GM21423 (cell line): ENCODE data around the gene SPATA31C2.
"Not testable (repeated sequence)": the region's sequence is repeated elsewhere in the genome, so short reads cannot be mapped to it uniquely, and the experiment has no call there.

Source experiments
- ATAC-seq: cut with Tn5 transposase; IDR thresholded peaks from one replicate; pipeline ENCODE4 v1.9.1; 2021; ENCODE audit warnings: mild to moderate bottlenecking, moderate library complexity; ENCODE audit not compliant: unreplicated experiment

SPATA31C2 gene

DNA sequence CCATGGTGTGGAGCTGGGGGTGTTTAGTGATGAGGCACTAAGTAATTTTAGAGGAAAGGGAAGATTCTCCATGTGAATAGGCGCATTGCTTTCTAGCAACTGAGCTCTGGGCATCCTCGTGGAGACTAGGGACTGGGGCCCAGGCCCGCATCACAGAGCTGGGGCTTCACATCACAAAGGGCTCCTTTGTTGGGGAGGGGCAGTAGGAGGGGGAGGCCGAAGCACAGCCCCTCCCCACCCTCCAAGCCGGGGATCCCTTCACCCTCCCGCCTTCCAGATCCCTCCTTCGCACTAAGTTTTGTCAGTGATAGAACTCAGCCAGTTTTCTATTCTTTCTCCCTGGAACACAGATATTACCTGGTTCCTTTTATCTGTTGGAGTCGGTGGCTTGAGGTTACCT is at the start of gene SPATA31C2:
Gene SPATA31C2, minus strand, starts transcription at position 101 of the 400 bp plus-strand sequence. Its CDS starts 29 bp downstream, at position 72.
- ATAC-seq, result not testable (repeated sequence)

DNA sequence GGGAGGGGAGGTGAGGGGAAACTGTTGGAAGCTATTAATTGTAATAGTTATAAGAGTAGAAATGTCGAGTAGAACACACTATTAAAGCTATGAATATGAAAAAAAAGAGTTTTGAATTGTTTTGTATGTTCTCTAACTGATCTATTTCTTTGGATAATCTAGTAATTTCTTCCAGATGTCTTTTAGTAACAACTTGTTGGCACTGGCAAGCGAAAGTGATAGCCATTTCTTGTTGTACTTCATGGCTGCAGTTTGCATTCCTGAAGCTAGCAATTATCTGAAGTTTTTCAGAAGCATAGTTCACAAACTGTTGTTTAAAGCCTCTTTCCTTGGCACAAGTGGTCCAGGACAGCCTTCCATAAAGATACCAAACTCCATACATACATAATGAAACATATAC is 49.4 kb upstream of the SPATA31C2 start:
- ATAC-seq, result no peak

DNA sequence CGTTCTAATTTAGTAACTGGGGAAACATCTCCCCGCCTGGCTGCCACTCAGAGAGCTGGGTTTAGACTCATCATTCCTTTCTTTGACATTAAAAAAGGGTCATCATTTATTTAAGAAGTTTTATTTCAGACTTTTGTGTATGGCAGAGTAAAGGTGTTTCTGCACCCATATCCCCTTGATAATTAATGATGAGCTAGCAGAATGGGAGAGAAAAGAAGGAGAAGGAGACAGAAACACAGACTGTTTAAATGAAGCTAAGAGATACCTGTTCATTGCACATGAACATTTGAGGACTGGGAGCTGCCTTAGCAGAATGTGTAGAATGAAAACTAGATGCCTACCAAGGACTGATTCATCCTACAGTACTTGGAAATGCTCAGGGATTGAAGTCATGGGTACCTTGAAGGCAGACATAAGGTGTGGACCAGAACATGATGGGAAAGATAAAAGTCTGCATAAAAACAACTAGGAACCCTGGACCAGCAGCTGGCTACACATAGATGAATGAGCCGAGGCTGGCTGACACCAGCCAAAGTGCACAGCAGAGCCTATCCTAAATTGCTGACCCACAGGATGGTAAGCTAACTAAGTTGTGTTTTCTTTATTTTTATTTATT is 48.3 kb upstream of the SPATA31C2 start:
- ATAC-seq, result no peak

DNA sequence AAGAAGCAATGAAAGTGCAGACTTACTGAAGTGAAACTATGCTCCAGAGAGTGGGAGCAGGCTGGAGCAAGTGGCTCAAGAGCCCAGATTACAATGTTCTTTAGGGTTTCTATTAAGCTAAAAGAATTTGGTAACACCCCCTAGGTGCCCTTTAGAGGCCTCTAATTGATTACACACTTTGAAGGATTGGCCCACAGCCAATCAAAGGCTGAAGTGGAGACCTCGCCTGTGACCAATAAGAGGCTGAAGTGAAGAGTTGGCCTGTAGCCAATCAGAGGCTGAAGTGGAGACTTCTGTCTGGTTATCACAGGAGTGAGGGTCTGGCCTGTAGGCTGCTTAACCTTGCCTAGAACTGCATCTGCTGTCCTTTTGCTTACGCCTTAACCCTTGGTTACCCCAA is 46.7 kb upstream of the SPATA31C2 start:
- no peak for ATAC-seq

DNA sequence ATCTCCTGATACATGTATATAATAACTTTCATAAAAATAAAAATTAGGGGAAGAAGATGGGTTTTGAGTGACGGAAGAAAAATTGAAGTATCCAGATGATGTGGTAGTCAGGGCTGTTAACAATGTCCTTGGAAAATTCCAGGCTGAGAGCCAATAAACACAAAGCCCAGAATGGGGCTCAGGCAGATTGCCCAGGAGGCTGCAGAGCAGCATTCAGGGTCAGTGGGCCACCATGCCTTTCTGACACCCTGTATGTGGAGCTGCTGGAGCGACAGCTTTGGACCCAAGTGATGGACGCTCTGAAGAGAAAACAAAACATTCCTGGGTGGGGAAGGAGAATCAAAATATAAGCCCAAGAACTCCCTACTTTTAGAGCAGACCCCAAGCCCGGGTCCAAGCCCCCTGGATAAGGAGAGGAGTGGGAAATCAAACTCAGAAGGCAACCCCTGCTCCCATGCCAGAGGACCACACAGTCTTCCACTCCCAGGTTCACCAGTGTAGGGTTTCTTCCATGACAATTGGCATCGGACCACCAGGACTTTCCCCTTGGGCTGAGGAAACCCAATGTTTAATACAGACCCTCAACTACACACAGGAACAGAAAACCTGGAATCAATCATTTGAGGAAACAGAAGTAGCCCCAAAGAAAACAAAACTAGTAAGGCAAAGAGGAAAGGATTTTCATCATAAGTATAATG is 45.7 kb upstream of the SPATA31C2 start:
- no peak for ATAC-seq

DNA sequence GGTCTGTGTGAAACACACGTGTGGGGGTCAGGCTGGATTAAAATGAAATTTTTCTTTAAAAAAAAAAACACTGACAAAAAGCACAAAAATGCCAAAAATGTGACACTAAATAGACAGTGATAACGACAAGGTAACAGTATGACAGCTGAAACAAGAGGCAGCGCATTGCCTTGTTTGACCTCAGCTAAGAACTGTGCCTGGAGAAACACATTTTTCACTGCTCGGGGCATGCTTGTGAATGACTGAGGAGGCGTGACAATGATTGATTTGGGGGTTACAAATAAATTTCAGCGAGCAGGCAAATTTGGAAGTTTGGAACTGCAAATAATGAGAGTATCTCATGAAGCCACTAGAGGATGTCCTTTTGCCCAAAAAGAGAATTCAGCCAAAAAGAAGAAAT is 44.2 kb upstream of the SPATA31C2 start:
- no peak for ATAC-seq

DNA sequence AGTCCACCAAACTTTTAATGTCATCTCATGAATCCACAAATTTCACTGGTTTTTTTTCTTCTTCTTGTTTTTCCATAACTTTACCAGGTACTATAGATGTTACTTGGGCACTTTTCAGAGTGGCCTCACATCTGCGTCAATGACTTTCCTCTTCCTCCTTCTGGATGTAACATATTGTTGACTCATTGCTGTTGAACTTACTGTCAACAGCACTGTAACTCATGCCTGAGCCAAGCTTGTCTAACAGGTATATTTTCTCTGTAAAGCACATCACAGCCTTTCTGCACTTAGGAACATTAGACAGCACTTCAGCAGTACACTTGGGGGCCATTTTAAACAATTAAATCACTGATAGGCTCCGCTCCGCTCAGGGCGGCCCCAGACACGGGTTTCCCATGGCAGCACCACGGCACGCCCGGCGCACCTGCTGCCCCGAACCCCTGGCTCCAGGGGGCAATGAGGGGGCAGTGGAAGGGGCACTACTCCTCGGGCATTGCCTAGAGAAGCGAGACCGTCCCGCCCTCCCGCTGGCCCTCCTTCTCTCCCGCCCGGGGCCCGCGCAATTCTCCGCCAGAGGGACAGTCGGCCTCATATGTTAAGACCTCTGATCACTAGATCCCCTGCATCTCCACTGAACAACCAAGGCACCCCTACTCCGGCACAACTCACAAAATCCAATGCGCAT is 41.9 kb upstream of the SPATA31C2 start:
- ATAC-seq, result no peak

DNA sequence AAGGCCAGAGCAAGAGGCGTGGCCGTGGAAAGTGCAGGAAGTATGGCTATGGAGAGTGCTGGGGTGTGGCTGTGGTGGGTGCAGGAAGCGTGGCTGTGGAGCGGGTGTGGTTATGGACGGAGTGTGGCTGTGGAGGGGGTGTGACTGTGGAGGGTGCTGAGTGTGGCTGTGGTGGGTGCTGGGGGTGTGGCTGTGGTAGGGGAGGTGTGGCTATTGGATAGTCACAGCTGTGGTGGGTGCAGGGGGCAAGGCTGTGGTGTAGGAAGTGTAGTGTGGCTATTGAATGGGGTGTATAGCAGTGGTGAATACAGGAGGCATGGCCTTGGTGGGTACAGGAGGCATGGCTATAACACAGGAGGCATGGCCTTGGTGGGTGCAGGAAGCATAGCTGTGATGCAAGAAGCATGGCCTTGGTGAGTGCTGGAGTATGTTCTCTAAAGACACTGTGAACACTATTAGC is 40.8 kb upstream of the SPATA31C2 start:
- no peak for ATAC-seq

DNA sequence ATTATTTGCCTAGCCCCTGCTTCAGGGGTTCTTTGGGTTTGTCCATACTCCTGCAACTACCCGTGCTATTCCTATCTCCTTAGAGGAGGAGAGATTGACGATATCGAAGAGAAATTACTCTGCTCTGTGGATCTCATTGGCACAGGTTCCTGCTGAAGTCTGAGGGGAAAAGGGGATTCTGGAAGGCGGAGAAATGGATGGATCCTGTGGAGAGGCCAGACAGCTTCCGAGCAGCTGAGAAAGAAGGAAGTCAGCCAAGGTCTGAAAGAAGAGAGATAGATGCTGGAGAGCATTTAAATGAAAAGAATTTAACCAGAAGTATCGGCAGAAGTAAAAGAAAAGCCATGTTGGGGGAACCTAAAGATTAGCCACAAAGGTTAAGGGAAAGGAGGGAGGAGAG is 40.4 kb upstream of the SPATA31C2 start:
- ATAC-seq, result no peak

DNA sequence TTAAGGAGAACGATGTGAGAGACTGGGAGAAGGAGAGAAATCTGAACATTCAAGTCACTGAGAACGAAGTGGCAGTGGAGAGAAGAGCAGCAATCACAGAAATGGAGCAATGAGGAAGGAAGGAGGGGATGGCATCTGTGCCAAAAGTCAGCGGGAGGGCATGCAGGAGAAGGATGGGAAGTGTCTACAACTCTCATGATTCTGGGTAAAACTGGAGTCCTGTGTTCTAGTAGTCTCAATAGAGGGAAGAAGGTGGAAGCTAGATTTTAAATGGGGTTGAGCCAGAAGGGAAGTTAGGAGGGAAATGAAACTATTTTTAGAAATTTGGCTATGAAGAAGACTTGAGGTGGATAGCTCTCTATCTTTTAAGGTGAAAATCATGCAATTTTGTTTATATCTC is 39.1 kb upstream of the SPATA31C2 start:
- no peak for ATAC-seq

DNA sequence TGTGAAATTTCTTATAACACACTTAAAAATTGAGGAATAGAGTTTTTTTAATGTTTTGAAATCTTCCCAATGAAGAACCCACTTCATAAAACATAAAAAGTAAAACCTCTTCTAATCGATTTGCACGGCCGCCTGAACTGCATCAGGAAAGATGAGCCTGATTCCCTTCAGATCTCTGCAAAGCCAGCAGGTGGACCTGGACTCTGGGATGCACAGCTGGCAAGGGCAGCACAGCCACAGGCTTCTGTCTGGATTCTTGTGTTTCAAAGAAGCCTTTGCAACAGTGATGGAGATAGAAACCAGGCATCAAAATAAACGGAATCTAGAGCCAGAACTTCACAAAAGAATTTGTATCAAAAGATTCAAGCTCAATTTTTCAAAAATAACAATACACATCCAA is 36.0 kb upstream of the SPATA31C2 start:
- no peak for ATAC-seq

DNA sequence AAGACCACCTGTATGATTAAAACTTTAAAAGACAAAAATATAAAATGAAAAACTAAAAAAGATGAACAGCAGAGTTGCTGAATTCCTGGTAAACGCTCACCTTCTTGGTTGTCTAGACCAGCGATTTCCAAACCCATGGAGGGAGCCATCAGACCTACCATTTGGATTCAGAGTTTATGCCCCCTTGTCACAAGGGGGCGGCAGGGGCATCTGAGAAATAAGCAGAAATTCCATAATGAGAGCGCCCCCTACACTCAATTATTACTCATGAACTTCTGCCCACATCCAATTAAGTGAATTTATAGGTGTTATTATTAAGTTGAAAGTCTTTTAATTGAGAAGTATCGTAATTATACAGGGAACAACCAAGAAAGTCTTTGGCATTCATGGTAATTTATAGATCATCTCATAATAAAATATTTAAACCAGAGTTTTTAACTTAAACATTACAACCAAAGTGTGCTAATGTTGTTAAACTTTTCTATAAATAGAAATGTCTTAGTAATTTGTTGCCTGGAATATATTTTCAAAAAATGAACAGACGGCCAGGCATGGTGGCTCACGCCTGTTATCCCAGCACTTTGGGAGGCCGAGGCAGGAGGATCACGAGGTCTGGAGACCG is 35.2 kb upstream of the SPATA31C2 start:
- ATAC-seq, result no peak

DNA sequence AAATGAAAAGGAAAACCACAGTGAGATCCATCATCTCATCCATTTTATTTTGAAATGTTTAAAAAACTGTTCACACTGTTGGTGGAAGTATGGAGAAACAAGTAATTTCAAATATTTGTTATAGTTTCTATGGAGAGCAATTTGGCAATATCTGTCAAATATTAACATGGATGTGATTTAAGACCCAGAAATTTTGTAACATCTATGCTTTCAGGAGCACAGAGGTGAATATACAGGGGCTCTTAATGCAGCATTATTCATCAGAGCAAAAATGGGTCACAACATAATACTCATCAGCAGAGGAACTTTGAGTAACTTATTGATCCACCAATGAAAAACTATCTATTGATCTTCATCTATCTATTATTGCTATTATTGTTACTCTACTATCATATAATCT is 31.4 kb upstream of the SPATA31C2 start:
- ATAC-seq, result no peak

DNA sequence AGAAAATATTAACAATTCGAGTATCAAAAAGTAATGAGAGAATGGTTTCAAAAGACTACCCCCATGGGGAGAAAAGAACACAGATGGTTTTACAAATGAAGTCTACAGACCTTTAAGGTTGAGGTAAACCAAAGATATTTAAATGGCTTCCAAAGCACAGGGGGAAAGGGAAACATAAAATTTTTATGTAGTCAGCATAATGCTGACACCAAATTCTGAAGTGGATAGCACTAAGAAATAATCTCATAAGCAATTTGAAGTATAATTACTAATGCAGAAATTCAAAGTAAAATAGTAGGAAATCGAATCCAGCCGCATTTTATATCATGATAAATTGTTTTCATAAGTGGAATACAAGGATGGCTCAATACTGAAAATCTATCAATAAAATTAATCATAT is 30.3 kb upstream of the SPATA31C2 start:
- ATAC-seq, result no peak

DNA sequence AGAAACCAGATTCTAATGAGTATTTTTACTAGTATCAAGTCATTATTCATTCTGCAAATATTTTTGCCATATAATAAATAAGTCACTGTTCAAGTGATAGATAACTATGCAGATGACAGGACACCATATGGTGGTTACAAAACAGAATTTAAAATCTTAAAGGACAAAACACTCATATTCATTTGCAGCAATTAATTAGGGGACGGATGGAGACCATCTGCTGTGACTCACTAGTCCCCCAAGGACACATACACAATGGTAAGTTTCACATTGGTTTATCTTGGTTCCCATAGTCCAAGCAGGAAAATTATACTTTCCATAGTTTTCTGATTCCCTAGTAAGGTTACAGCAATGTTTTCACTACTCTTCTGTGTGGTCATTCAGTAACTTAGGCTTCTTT is 28.4 kb upstream of the SPATA31C2 start:
- no peak for ATAC-seq

DNA sequence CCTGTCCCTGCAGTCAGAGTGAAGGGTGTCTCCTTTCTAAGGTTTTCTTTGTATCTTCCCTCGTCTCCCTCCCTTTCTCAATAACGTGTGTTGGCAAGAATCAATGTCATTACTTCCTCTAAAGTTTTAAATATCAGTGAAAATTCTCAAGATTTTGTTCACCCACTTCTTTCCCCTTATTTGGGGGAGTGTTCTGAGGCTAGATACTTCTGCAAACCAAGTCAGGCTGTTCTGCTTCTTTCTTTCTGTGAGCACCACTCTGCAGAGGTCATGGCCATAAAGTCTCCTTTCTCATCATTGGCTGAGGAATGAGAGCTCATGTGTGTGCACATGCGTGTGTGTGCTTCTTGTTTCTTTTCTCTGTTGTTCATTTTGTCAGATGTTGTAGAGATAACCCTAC is 26.6 kb upstream of the SPATA31C2 start:
- no peak for ATAC-seq

DNA sequence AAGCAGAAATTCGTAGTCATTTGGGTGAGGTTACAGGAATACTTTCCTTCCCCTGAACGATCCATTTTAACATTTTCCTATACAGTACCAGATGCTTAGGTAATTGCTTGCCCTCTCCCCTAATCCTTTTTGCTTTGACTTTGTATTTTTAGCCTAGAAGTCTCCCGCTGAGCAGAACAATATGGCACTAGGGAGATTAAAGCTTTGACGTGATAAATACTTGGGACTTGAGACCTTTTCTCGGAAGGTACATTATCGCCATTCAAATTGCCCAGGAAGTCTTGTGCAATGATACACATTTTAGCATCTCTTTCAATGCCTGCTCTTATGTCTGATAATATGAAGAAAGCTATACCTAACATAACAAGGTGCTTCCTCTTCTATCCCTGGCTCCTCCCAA is 22.9 kb upstream of the SPATA31C2 start:
- no peak for ATAC-seq

DNA sequence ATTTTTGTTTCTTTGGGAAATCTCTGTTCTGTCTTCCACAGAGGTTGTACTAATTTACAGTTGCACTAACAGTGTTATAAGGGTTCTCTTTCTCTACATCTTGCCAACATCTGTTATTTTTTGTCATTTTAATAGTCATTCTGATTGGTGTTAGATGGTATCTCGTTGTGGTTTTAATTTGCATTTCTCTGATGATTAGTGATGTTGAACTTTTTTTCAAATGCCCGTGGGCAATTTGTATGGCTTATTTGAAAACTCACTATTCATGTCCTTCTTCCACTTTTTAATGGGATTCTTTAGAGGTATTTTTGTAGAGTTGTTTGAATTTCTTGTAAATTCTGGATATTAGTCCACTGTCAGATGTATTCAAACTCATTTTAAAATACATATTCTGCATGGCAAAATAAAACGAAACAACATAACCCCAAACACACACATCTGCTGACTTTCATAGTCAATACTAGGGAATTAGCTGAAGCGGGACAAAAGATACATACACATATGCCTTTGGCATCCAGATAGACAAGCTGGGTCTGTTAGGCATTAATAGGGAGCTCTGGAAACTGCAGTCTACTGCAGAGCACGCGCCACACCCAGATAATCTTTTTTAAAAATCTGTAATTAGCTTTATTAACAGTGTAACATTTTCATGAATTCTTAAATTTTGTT is 5.8 kb upstream of the SPATA31C2 start:
- ATAC-seq, result no peak

DNA sequence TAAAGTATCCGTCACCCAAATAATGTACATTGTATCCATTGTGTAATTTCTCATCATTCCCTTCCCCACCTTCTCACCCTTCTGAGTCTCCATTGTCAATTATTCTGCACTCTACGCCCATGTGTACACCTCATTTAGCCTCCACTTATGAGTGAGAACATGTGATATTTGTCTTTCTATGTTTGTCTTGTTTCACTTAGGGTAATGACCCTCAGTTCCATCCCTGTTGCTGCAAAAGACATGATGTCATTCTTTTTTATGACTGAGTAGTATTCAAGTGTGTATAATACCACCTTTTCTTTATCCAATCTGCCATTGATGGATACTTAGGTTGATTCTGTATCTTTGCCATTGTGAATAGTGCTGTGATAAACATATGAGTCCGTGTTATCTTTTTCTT is 4.9 kb upstream of the SPATA31C2 start:
- ATAC-seq, result no peak

DNA sequence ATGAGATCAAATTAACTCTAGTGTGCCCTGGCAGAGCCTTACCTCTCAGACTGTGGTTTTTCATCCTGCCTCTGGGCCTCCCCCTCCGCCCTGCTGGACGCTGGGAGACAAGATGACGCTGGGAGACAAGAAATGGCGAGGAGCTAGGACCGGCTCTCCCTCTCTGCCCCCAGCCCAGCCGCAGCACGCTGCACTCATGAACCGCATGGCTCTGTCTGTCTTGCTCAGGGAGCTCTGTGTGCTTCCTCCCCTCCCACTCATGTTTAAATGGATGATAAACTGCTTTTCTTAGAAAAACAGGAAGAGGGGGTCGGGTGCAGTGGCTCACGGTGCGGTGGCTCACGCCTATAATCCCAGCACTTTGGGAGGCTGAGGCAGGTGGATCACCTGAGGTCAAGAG is 4.7 kb downstream of the SPATA31C2 start:
- ATAC-seq, result not testable (repeated sequence)

DNA sequence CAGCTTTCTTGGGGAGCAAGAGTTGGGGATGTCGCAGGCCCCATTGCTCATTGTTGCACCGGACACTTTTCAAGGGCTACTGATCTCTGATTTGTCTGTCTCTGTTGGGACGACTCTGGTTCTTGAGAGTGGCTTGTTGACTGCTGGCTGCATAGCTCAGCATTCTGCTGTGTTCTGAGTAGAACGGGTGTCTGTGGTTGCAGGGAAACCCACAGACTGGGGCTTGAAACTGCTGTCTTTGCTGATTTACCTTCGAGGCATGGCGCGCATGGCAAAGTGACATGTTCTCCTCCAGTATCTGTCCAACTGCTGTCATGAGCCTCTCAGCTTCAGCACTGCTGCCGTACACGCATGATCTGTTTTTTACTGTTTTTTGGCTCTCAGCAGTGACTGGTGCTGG is 8.7 kb downstream of the SPATA31C2 start:
- not testable (repeated sequence) for ATAC-seq
